H1 (cell line): Measurements from ENCODE around the gene WDR19. TPM values are rescaled to one million over a fixed set of nuclear protein-coding genes. Genes with fewer than 3 reads are reported as not detected.

Experiments
- ASH2L ChIP-seq: fragments of 200-600, 300-600 bp; sonication (generic); IDR thresholded peaks from one replicate; pipeline ENCODE4 v1.7.1; 2017; ENCODE audit warnings: low read length
- BRCA1 ChIP-seq: IDR thresholded peaks from 2 replicates; pipeline ENCODE4 v1.6.1; 2012; ENCODE audit warnings: low read depth, low read length, improper control_type of control experiment
- CEBPB ChIP-seq: IDR thresholded peaks from 2 replicates; pipeline ENCODE4 v1.6.1; 2012; ENCODE audit warnings: low read depth, low read length
- EZH2 ChIP-seq: fragments of 200-600 bp; sonication (generic); IDR thresholded peaks from 2 replicates; pipeline ENCODE4 v1.7.1; 2012; ENCODE audit warnings: low read depth, mild to moderate bottlenecking, moderate library complexity, low read length, inconsistent platforms; ENCODE audit not compliant: severe bottlenecking
- SP4 ChIP-seq: IDR thresholded peaks from 2 replicates; pipeline ENCODE4 v1.6.1; 2012; ENCODE audit warnings: low read length, inconsistent platforms
- polyA plus RNA-seq, 7 experiments: library from polyadenylated mRNA; depleted of rRNA in 3 of 7; stranded (reverse) in 5 of 7; unstranded in 2 of 7; fragments of >200 nt in 5 of 7; fragments of 200-250 nt in 2 of 7; gene quantifications; 1 replicate in 5 of 7; 2 replicates in 1 of 7; 4 replicates in 1 of 7; pipeline versions ENCODE4 v1.2.1 to v1.2.3, GENCODE V29; 2011 to 2013; ENCODE audit warnings: missing spikeins in 2 of 7, mixed read lengths in 2 of 7
- total RNA-seq: library from RNA; stranded (reverse); fragmentation: NEBNext Ultra II Directional; extraction: Animal tissue kit (Norgen Biotek cat#: 25700); gene quantifications from 2 replicates; pipeline ENCODE4 v1.2.1, GENCODE V29; 2021

WDR19 gene
- total and polyA plus RNA-seq, 2 of the 8 experiments (the other 6 are each of a cell fraction or from before 2014, with no cell fraction given), result 22.2 to 23.3 TPM

- no peak for TF ChIP-seq EZH2
- TF ChIP-seq ASH2L, result no peak
- TF ChIP-seq CEBPB, result no peak
- TF ChIP-seq SP4, result no peak
- TF ChIP-seq BRCA1, result no peak
Observed at GRCh38 chr4:39259571-39260330, 77.4 kb downstream of the WDR19 start (continued).
